Measurements from ENCODE around the gene PHACTR4. TPM values are rescaled to one million over a fixed set of nuclear protein-coding genes. Genes with fewer than 3 reads are reported as not detected.

Gene PHACTR4
- polyA plus RNA-seq, 1 donor (not counting 4 experiments of a cell fraction or from before 2014, with no cell fraction given), result 12.2 TPM

- Histone ChIP-seq H3K9me1 (ENCODE audit: control insufficient read depth, extremely low read depth, insufficient read depth, low read length) (no peaks in the 10 kb centered on the region), H3K4me2 (ENCODE audit: control insufficient read depth, extremely low read depth, insufficient read depth, low read depth, low read length) (no peak overlapping the region), H2AFZ (ENCODE audit: control insufficient read depth, low read length) (no peak overlapping the region), H3K4me1 (ENCODE audit: control insufficient read depth, extremely low read depth, insufficient read depth, low read length) (peaks cover 2% of the 10 kb centered on the region), H3K9ac (ENCODE audit: control insufficient read depth, extremely low read depth, insufficient read depth, low read length) (no peak overlapping the region), H3K4me3 (ENCODE audit: control insufficient read depth in 2 of 3, extremely low read depth in 1 of 3, insufficient read depth in 2 of 3, low read depth in 1 of 3, low read length in 3 of 3) (no peak overlapping the region), H3K27me3 (ENCODE audit: control insufficient read depth, extremely low read depth, insufficient read depth, low read length) (no peaks in the 10 kb centered on the region), H3K27ac (ENCODE audit: control insufficient read depth, insufficient read depth, low read length) (no peak overlapping the region), H3K79me2 (ENCODE audit: control insufficient read depth, insufficient read depth, low read length) (peaks cover 61% of the 10 kb centered on the region), H3K36me3 (ENCODE audit: control insufficient read depth in 2 of 2, extremely low read depth in 1 of 2, insufficient read depth in 2 of 2, low read length in 2 of 2) (peaks cover 12 to 21% of the 10 kb centered on the region in 2 experiments), H4K20me1 (ENCODE audit: control insufficient read depth, extremely low read depth, insufficient read depth, low read length) (no peaks in the 10 kb centered on the region), H3K9me3 (ENCODE audit: control insufficient read depth, low read depth, low read length) (no peaks in the 10 kb centered on the region)
- no peak for DNase-seq (ENCODE audit: low read depth, low spot score)
- dilution Hi-C loops (cut with MboI; ENCODE audit: extremely low pct_ligation_motif_present, low sequenced_read_pairs), result no loop called here
- no peak for FAIRE-seq
- TF ChIP-seq, protein P1, sequence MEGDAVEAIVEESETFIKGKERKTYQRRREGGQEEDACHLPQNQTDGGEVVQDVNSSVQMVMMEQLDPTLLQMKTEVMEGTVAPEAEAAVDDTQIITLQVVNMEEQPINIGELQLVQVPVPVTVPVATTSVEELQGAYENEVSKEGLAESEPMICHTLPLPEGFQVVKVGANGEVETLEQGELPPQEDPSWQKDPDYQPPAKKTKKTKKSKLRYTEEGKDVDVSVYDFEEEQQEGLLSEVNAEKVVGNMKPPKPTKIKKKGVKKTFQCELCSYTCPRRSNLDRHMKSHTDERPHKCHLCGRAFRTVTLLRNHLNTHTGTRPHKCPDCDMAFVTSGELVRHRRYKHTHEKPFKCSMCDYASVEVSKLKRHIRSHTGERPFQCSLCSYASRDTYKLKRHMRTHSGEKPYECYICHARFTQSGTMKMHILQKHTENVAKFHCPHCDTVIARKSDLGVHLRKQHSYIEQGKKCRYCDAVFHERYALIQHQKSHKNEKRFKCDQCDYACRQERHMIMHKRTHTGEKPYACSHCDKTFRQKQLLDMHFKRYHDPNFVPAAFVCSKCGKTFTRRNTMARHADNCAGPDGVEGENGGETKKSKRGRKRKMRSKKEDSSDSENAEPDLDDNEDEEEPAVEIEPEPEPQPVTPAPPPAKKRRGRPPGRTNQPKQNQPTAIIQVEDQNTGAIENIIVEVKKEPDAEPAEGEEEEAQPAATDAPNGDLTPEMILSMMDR (optimal IDR thresholded peaks at IDR 0.05 in 1 of 3, IDR thresholded peaks at IDR 0.05 in 1 of 3, conservative IDR thresholded peaks at IDR 0.05 in 1 of 3; ENCODE audit: extremely low read depth in 1 of 3, insufficient read depth in 2 of 3, low read length in 3 of 3), result no peak
- no peak for TF ChIP-seq EZH2 (IDR thresholded peaks at IDR 0.05; ENCODE audit: low read length)
These were observed 157.3 kb downstream of the PHACTR4 start for GRCh38 chr1:28526886-28527285.

- no peak overlapping the region for H3K4me2 ChIP-seq (ENCODE audit: control insufficient read depth, extremely low read depth, insufficient read depth, low read depth, low read length)
- H3K9ac ChIP-seq (ENCODE audit: control insufficient read depth, extremely low read depth, insufficient read depth, low read length), result no peak overlapping the region
- dilution Hi-C loops (cut with MboI; ENCODE audit: extremely low pct_ligation_motif_present, low sequenced_read_pairs), result no loop called here
- no peak for DNase-seq (ENCODE audit: low read depth, low spot score)
- H4K20me1 ChIP-seq (ENCODE audit: control insufficient read depth, extremely low read depth, insufficient read depth, low read length), result no peaks in the 10 kb centered on the region
- no peak overlapping the region for H3K4me3 ChIP-seq (ENCODE audit: control insufficient read depth in 2 of 3, extremely low read depth in 1 of 3, insufficient read depth in 2 of 3, low read depth in 1 of 3, low read length in 3 of 3)
- no peak overlapping the region for H2AFZ ChIP-seq (ENCODE audit: control insufficient read depth, low read length)
- no peaks in the 10 kb centered on the region for H3K27me3 ChIP-seq (ENCODE audit: control insufficient read depth, extremely low read depth, insufficient read depth, low read length)
- H3K4me1 ChIP-seq (ENCODE audit: control insufficient read depth, extremely low read depth, insufficient read depth, low read length), result peaks cover 1% of the 10 kb centered on the region
- H3K79me2 ChIP-seq (ENCODE audit: control insufficient read depth, insufficient read depth, low read length), result peaks cover 30% of the 10 kb centered on the region
- H3K9me3 ChIP-seq (ENCODE audit: control insufficient read depth, low read depth, low read length), result no peaks in the 10 kb centered on the region
- peaks cover 16 to 28% of the 10 kb centered on the region in 2 experiments for H3K36me3 ChIP-seq (ENCODE audit: control insufficient read depth in 2 of 2, extremely low read depth in 1 of 2, insufficient read depth in 2 of 2, low read length in 2 of 2)
- TF ChIP-seq, protein P1 (optimal IDR thresholded peaks at IDR 0.05 in 1 of 3, IDR thresholded peaks at IDR 0.05 in 1 of 3, conservative IDR thresholded peaks at IDR 0.05 in 1 of 3; ENCODE audit: extremely low read depth in 1 of 3, insufficient read depth in 2 of 3, low read length in 3 of 3), result no peak
- no peak for TF ChIP-seq EZH2 (IDR thresholded peaks at IDR 0.05; ENCODE audit: low read length)
- no peak for FAIRE-seq
- no peaks in the 10 kb centered on the region for H3K9me1 ChIP-seq (ENCODE audit: control insufficient read depth, extremely low read depth, insufficient read depth, low read length)
- H3K27ac ChIP-seq (ENCODE audit: control insufficient read depth, insufficient read depth, low read length), result no peak overlapping the region
These were observed 160.9 kb downstream of the PHACTR4 start for GRCh38 chr1:28530456-28530855.

Measured in keratinocyte (primary cell).